Measurements from ENCODE around the gene RAD51C.
"Not testable (repeated sequence)": the region's sequence is repeated elsewhere in the genome, so short reads cannot be mapped to it uniquely, and the experiment has no call there.

Gene RAD51C

DNA sequence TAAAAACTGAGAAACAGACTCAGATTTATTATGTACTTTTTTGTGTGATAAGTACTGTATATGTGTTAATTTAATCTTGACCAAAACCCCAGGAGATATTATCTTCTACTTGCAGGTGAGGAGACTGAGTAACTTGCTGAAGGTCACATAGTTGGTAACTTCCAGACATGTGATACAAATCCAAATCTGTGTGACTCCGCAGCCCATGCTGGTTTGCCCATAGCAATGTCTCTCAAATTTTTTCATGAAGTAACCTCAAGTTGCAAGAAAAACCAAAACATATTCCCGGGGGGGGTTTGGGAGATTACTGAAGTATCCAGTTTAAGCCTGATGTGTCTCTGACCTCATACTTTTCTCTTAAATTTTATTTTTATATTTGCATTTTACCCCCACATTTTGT, 3.9 kb upstream of the RAD51C start:
- TF ChIP-seq, protein P1, sequence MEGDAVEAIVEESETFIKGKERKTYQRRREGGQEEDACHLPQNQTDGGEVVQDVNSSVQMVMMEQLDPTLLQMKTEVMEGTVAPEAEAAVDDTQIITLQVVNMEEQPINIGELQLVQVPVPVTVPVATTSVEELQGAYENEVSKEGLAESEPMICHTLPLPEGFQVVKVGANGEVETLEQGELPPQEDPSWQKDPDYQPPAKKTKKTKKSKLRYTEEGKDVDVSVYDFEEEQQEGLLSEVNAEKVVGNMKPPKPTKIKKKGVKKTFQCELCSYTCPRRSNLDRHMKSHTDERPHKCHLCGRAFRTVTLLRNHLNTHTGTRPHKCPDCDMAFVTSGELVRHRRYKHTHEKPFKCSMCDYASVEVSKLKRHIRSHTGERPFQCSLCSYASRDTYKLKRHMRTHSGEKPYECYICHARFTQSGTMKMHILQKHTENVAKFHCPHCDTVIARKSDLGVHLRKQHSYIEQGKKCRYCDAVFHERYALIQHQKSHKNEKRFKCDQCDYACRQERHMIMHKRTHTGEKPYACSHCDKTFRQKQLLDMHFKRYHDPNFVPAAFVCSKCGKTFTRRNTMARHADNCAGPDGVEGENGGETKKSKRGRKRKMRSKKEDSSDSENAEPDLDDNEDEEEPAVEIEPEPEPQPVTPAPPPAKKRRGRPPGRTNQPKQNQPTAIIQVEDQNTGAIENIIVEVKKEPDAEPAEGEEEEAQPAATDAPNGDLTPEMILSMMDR (IDR thresholded peaks at IDR 0.05): no peak
- no peak for TF ChIP-seq ZFX (IDR thresholded peaks at IDR 0.05; ENCODE audit: borderline replicate concordance)
- no peak overlapping the region for H3K27ac ChIP-seq

DNA sequence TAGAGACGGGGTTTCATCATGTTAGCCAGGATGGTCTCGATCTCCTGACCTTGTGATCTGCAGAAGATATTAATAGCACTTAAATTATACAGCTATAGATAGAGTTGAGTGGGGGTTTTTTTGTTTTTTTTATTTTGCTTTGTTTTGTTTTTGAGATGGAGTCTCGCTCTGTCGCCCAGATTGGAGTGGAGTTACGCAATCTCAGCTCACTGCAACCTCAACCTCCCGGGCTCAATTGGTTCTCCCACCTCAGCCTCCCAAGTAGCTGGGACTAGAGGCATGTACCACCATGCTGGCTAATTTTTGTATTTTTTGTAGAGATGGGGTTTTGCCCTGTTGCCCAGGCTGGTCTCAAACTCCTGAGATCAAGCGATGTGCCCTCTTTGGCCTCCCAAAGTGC, 2.4 kb upstream of the RAD51C start:
- not testable (repeated sequence) for H3K27ac ChIP-seq

DNA sequence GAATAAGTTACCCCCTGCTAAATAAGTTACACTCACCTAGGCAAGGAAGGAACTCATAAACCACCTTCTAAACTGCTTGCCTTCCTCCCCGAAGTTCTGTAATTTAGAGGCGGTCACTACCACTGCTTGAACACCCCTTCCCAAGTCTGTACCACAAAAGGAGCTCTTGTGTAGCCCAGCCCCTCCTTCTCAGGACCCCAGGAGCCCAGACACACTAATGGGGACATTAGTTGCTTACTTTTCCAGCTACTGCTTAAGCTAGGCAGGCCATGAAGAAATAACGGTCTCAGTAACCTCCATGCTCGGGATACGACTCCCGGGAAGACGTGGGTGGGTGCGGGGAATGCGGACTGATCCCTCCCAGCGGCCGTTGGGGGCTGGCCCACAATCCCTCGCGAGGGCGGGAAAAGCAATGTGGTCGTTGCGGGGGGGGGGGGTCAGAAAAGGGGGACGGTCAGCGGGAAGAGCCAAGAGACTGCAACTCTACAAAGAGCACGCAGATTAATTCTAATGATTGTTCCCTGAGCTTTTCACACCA, 632 bp upstream of the RAD51C start, which contains the start of gene TEX14:
TSS of gene TEX14 (minus strand) at position 345 of the 538 bp plus-strand sequence. CDS start 40,044 bp downstream, outside the sequence.
- H3K27ac ChIP-seq: peak within 1 kb of the TSS; percentile 88
- no peak for TF ChIP-seq ZFX (IDR thresholded peaks at IDR 0.05; ENCODE audit: borderline replicate concordance)
- TF ChIP-seq, protein P1 (IDR thresholded peaks at IDR 0.05): no peak

DNA sequence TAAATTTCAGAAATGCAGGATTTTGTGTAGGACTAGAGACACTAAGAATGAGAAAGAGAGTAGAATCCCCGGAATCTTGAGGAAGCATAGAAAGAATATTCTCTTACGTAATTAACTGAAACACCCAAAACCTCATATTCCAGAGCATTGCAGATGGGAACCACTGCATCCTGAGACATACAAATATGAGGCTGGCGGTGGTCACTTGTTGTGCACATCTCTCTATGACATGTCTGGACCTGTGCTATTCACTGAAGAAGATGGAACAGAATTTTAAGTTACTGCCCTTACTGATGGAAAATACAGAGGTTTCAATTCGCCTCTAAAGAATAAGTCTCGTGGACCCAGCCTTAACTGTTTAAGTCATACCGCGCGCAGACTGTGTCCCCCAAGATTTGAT, 806 bp downstream of the RAD51C start:
- peak overlapping the region; percentile 88 for H3K27ac ChIP-seq

DNA sequence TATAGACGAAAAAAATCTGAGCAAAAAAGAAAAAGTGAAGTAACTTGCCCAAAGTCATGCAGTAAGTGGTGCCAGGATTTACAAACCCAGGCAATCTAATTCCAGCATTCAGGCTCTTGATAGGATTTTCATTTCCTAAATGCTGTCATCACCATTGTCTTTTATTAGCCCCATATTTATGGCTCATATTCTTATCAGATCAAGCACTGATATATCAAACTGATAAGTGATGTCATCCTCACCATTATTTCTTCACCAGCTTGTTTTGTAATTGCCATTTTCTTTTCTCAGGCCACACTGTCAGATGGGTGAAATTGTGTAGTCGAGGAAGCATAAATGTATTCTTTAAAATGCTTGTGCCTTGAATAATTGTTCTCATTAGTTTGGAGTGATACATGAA, 1.3 kb downstream of the RAD51C start:
- H3K27ac ChIP-seq: no peak overlapping the region
- no peak for TF ChIP-seq ZFX (IDR thresholded peaks at IDR 0.05; ENCODE audit: borderline replicate concordance)
- TF ChIP-seq, protein P1 (IDR thresholded peaks at IDR 0.05): no peak

More for the DNA sequence above, 806 bp downstream of the RAD51C start:
- TF ChIP-seq, protein P1 (IDR thresholded peaks at IDR 0.05): no peak
- no peak for TF ChIP-seq ZFX (IDR thresholded peaks at IDR 0.05; ENCODE audit: borderline replicate concordance)

DNA sequence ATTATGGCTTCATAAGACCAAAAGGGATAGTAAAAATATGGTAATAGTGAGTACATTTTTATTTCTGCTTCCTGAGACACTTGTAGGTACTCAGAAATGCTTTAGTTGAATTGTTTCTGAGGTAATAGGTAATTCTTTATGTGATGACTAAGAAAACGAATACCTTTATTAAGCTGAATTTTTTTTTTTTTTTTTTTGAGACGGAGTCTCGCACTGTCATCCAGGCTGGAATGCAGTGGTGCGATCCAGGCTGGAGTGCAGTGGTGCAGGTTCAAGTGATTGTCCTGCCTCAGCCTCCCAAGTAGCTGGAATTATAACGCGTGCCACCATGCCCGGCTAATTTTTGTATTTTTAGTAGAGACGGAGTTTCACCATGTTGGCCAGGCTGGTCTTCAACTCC, 1.9 kb downstream of the RAD51C start:
- TF ChIP-seq, protein P1 (IDR thresholded peaks at IDR 0.05): no peak
- no peak for TF ChIP-seq ZFX (IDR thresholded peaks at IDR 0.05; ENCODE audit: borderline replicate concordance)
- H3K27ac ChIP-seq: no peak overlapping the region

DNA sequence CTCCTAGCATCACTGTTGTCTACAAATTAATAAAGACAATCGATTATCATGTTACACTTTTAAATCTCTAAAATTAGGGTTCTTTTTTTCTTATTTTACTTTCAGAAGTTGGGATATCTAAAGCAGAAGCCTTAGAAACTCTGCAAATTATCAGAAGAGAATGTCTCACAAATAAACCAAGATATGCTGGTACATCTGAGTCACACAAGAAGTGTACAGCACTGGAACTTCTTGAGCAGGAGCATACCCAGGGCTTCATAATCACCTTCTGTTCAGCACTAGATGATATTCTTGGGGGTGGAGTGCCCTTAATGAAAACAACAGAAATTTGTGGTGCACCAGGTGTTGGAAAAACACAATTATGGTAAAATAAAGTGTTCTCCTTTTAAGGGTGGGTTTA, 2.4 kb downstream of the RAD51C start:
- H3K27ac ChIP-seq: no peak overlapping the region
- no peak for TF ChIP-seq ZFX (IDR thresholded peaks at IDR 0.05; ENCODE audit: borderline replicate concordance)
- TF ChIP-seq, protein P1 (IDR thresholded peaks at IDR 0.05): no peak

DNA sequence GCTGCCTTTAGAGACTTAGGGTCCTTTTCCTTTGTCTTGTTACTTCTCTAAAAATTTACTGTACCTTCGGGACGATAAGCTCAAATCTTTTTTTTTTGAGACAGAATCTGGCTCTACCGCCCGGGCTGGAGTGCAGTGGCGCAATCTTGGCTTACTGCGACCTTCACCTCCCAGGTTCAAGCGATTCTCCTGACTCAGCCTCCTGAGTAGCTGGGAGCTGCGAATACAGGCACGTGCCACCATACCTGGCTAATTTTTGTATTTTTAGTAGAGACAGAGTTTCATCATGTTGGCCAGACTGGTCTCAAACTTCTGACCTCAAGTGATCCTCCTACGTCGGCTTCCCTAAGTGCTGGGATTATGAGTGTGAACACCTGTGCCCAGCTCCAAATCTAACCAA, 7.4 kb downstream of the RAD51C start:
- no peak overlapping the region for H3K27ac ChIP-seq
- TF ChIP-seq, protein P1 (IDR thresholded peaks at IDR 0.05): no peak
- TF ChIP-seq ZFX (IDR thresholded peaks at IDR 0.05; ENCODE audit: borderline replicate concordance): no peak

All from 22Rv1 (cell line).